HepG2 (cell line): ENCODE results near the gene PADI6.

Experiments
- EZH2 ChIP-seq: conservative IDR thresholded peaks from 2 replicates; pipeline ENCODE4 v1.6.1; 2012; ENCODE audit warnings: mild to moderate bottlenecking, low read depth, low read length, moderate library complexity
- MAFF ChIP-seq: IDR thresholded peaks from 2 replicates; pipeline ENCODE4 v1.6.1; 2011; ENCODE audit warnings: low read depth, low read length, improper control_type of control experiment
- ZNF598 ChIP-seq: sonication (generic); formaldehyde crosslinking; IDR thresholded peaks from 2 replicates; pipeline ENCODE4 v1.5.1; 2020; ENCODE audit warnings: mild to moderate bottlenecking, missing genetic modification reagents, borderline replicate concordance
- TF ChIP-seq, protein P1 (sequence below): sonication (generic); formaldehyde crosslinking; IDR thresholded peaks from 2 replicates; pipeline ENCODE4 v1.5.0; 2020; ENCODE audit warnings: mild to moderate bottlenecking, missing genetic modification reagents, moderate library complexity

DNA sequence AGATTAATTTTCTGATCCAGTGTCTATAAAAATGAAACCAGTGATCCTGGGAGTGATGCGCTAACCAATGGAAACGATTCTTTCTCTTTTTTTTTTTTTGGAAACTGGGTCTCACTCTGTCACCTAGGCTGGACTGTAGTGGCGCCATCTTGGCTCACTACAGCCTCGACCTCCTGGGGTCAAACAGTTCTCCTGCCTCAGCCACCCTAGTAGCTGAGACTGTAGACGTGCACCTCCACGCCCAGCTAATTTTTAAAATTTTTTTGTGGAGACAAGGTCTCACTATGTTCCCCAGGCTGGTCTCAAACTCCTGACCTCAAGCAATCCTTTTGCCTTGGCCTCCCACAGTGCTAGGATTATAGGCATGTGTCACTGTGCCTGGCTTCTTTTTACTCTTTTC is 70.8 kb downstream of the PADI6 start:
- no peak for TF ChIP-seq MAFF
- no peak for TF ChIP-seq EZH2
- no peak for TF ChIP-seq ZNF598
- TF ChIP-seq, protein P1, sequence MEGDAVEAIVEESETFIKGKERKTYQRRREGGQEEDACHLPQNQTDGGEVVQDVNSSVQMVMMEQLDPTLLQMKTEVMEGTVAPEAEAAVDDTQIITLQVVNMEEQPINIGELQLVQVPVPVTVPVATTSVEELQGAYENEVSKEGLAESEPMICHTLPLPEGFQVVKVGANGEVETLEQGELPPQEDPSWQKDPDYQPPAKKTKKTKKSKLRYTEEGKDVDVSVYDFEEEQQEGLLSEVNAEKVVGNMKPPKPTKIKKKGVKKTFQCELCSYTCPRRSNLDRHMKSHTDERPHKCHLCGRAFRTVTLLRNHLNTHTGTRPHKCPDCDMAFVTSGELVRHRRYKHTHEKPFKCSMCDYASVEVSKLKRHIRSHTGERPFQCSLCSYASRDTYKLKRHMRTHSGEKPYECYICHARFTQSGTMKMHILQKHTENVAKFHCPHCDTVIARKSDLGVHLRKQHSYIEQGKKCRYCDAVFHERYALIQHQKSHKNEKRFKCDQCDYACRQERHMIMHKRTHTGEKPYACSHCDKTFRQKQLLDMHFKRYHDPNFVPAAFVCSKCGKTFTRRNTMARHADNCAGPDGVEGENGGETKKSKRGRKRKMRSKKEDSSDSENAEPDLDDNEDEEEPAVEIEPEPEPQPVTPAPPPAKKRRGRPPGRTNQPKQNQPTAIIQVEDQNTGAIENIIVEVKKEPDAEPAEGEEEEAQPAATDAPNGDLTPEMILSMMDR (CRISPR knock-in tag) = no peak
